Immature natural killer cell (primary cell): ENCODE data around the gene RAC2. TPM values are rescaled to one million over a fixed set of nuclear protein-coding genes. Genes with fewer than 3 reads are reported as not detected.

Experiments used
- DNase-seq, 3 donors: peaks; one replicate each; pipeline ENCODE4 v3.0.0; 2022; ENCODE audit warnings: mixed read lengths in 1 of 3
- H3K27ac Mint-ChIP-seq, 6 donors: one replicate each; pipeline ENCODE4 v1.8.0; 2020; ENCODE audit warnings: mixed read lengths in 6 of 6, mild to moderate bottlenecking in 5 of 6, inconsistent platforms in 4 of 6, moderate library complexity in 3 of 6
- H3K27me3 Mint-ChIP-seq, 3 donors: one replicate each; pipeline ENCODE4 v1.8.0; 2020 to 2021; ENCODE audit warnings: low read depth in 3 of 3, mild to moderate bottlenecking in 3 of 3, mixed read lengths in 3 of 3, moderate library complexity in 3 of 3, inconsistent platforms in 1 of 3
- H3K36me3 Mint-ChIP-seq, 3 donors: one replicate each; pipeline ENCODE4 v1.8.0; 2020; ENCODE audit warnings: mixed read lengths in 3 of 3, inconsistent platforms in 2 of 3, mild to moderate bottlenecking in 2 of 3
- H3K4me1 Mint-ChIP-seq, 2 donors: one replicate each; pipeline ENCODE4 v1.8.0; 2020; ENCODE audit warnings: inconsistent platforms in 2 of 2, mild to moderate bottlenecking in 2 of 2, mixed read lengths in 2 of 2, moderate library complexity in 1 of 2
- H3K4me3 Mint-ChIP-seq, 5 donors: one replicate each; pipeline ENCODE4 v1.8.0; 2020; ENCODE audit warnings: mild to moderate bottlenecking in 5 of 5, mixed read lengths in 5 of 5, inconsistent platforms in 3 of 5, moderate library complexity in 3 of 5
- H3K9me3 Mint-ChIP-seq, 6 donors: one replicate each; pipeline ENCODE4 v1.8.0; 2020; ENCODE audit warnings: mild to moderate bottlenecking in 6 of 6, mixed read lengths in 6 of 6, inconsistent platforms in 4 of 6, moderate library complexity in 3 of 6
- polyA plus RNA-seq, 3 donors: library from polyadenylated mRNA; unstranded; fragments of 300-500 nt; fragmentation: Illumina TruSeq; gene quantifications; one replicate each; pipeline ENCODE4 v1.2.3, GENCODE V29; 2021

RAC2 gene
- polyA plus RNA-seq, 3 donors from 2014 or later, result 962 to 1,843 (median 1,262) TPM

DNA sequence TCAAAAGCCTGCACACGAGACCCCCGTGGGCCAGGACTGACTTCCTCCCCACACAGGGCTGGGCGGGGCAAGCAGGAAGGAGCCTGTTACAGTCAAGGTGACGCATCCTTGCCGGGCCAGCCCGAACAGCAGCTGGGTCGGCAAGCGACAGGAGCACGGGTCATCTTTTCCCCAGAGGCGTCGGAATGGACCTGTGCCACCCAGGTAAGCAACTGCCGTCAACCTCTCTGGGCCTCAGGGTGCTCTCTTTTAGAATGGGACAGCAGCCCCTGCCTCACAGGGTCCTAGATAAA is 38.3 kb upstream of the RAC2 start, which contains the start of gene CYTH4:
Gene CYTH4, plus strand, starts transcription at position 124 of the 293 bp plus-strand sequence. Its CDS starts 62 bp downstream, at position 186.
- Mint-ChIP-seq H3K4me3 (peak within 1 kb of the TSS; percentile 96 to 99 (median 98)), H3K9me3 (no peaks in the 10 kb centered on the region), H3K27me3 (peaks cover 10 to 16% (median 15%) of the 10 kb centered on the region in 3 donors), H3K36me3 (peaks cover 4 to 16% (median 5%) of the 10 kb centered on the region in 3 donors), H3K27ac (peak within 1 kb of the TSS; percentile 93 to 100 (median 99)), H3K4me1 (peaks cover 94 to 97% of the 10 kb centered on the region in 2 donors)
- peak; percentile 66 to 71 (median 67) for DNase-seq

DNA sequence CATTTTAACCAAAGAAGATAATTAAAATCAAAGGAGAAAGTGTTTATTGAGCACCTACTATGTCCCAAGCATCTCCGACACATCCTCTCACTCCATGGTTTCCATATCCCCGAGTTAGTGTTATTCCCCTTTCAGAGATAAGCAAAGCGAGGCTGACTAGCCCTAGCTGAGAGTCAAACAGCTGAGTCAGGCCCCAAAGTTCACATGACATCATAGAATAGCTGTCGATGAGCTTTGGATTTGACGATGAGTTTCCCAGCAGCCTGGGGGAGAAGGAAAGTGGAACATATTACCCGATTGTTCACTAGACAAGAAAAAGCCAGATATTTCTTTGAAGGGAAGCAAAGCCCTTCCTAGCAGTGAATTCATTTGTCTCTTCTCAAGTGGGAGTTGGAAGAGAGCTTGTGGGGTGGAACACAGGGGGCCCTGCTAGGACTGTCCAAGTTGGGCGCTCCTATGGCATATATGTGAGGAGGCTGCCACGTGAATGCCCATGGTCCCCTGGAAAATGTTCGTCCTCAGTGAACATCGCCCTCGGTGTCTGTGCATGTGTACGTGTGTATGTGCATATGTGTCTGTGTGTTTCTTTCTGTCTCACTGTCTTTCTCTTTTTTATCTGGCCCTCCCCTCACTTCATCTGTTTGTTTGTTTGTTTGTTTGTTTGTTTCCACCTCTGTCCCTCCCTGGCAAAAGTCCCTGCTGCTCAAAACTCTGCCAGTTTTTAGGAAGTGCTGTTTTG is 37.7 kb upstream of the RAC2 start:
- H3K4me1 Mint-ChIP-seq, result peaks cover 91 to 92% of the 10 kb centered on the region in 2 donors

DNA sequence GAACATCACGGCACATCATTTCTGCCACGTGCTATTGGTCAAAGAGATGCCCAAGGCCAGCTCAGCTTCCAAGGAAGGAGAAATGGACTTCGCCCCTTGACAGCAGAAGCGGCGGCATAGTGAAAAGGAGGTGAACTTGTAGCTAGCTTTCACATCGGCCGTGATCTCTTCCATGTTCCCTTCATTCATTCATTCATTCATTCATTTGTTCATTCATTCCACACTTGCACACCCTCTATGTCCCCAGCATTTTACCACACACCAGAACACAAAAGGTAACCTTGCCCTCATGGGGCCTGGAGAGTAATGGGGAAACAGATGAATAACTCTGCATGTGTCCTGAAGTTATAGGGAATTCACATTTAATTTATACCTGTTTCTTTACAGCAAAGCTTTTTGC is 37.1 kb upstream of the RAC2 start:
- no peak for DNase-seq
- H3K4me3 Mint-ChIP-seq, result peak overlapping the region in 4 of 5 donors; percentile 34 to 99 (median 98)
- peaks cover 86 to 88% of the 10 kb centered on the region in 2 donors for H3K4me1 Mint-ChIP-seq
- no peaks in the 10 kb centered on the region for H3K9me3 Mint-ChIP-seq
- peaks cover 10 to 16% (median 15%) of the 10 kb centered on the region in 3 donors for H3K27me3 Mint-ChIP-seq
- peak overlapping the region; percentile 93 to 100 (median 99) for H3K27ac Mint-ChIP-seq
- H3K36me3 Mint-ChIP-seq, result peaks cover 4 to 5% (median 5%) of the 10 kb centered on the region in 3 donors

More for the DNA sequence above, 37.7 kb upstream of the RAC2 start:
- Mint-ChIP-seq H3K36me3 (peaks cover 4 to 11% (median 5%) of the 10 kb centered on the region in 3 donors), H3K9me3 (no peaks in the 10 kb centered on the region), H3K4me3 (peak overlapping the region; percentile 96 to 99 (median 98)), H3K27me3 (peaks cover 10 to 16% (median 15%) of the 10 kb centered on the region in 3 donors), H3K27ac (peak overlapping the region; percentile 93 to 100 (median 99))
- no peak for DNase-seq

DNA sequence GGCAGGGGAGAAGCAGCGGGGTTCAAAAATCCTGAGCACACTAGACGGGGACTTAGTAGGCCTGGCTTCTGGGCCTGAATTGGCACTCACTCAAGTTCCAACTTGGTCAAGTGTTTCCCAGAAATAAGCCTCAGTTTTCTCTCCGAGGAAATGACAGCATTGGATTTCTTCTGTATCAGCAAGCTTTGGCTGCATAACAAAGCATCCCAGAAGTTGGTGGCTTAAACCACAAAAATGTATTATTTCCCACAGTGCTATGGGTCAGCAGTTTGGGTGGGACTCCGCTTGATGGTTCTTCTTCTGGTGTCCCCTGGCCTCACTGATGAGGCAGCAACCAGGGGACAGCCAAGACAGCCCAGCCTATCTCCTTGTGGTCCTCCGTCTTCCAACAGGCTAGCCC is 36.6 kb upstream of the RAC2 start:
- Mint-ChIP-seq H3K4me1 (peaks cover 86 to 88% of the 10 kb centered on the region in 2 donors), H3K4me3 (peak overlapping the region in 3 of 5 donors; percentile 34 to 99 (median 98)), H3K27me3 (peaks cover 10 to 16% (median 15%) of the 10 kb centered on the region in 3 donors), H3K36me3 (peaks cover 4 to 5% (median 4%) of the 10 kb centered on the region in 3 donors), H3K27ac (peak overlapping the region; percentile 93 to 100 (median 99)), H3K9me3 (no peaks in the 10 kb centered on the region)
- no peak for DNase-seq

DNA sequence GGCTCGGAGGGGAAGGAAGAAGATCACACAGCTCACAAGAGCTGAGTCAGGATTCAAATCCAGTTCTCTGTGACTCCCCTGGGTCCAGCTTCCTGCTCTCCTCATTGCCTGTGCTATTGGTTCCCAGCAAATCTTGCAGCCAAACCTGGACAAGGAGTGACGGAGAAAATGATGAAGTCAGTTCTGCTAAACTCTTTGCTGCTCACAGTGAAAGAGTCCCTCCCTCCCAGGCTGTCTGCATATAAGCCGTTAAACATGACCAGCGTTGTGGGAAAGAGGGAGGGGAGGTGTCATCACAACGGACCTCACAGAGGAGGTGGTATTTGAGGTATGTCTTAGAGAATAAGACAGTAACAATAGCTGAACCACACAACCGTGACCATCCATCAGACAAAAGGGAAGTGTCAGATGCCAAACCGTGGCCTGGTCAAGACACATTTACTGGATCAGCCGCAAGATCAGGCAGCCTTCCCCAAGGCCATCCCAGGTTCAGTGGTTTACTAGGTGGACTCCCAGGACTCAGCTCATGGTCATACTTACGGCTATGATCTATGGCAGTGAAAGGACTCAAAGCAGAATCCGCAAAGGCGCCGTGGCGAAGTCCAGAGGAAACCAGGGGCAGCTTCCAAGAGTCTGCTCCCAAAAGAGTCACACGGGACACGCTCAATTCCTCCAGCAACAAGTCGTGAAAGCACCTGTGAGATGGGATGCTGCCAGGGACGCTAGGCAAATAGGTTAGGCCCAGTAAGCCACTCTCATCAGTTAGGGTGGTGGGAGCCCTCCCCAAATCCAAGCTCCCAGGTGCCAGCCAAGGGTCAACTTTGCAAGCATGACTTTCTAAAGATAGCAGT is 35.5 kb upstream of the RAC2 start:
- peak; percentile 82 to 83 (median 83) for DNase-seq
- Mint-ChIP-seq H3K4me3 (peak overlapping the region; percentile 79 to 99 (median 83)), H3K36me3 (peaks cover 4 to 5% (median 4%) of the 10 kb centered on the region in 3 donors), H3K9me3 (no peaks in the 10 kb centered on the region), H3K4me1 (peaks cover 85 to 88% of the 10 kb centered on the region in 2 donors), H3K27me3 (peaks cover 8 to 12% (median 12%) of the 10 kb centered on the region in 3 donors), H3K27ac (peak overlapping the region; percentile 93 to 100 (median 96))

DNA sequence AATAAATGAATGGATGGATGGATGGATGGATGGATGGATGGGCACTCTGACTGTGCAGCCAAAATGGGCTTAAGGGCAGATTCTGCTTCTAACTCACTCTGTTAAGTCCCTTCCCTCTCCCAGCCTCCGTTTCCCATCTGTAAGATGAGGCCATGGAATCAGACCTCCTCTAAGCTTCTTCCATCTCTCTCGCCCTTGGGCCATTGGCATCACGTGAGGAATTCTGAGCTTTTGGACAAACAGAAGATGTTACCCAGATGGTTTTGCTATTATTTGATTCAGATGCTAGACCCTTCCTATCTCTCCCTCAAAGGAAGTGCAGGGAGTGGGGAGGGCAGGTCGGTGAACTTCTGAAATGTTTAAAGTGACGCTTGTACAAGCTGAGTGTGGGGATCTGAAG is 34.2 kb upstream of the RAC2 start:
- Mint-ChIP-seq H3K9me3 (no peaks in the 10 kb centered on the region), H3K27me3 (peaks cover 8 to 10% (median 8%) of the 10 kb centered on the region in 3 donors), H3K36me3 (peaks cover 4 to 5% (median 4%) of the 10 kb centered on the region in 3 donors), H3K4me1 (peaks cover 88 to 89% of the 10 kb centered on the region in 2 donors), H3K27ac (peak overlapping the region; percentile 93 to 100 (median 96)), H3K4me3 (peak overlapping the region; percentile 79 to 99 (median 83))
- no peak for DNase-seq

DNA sequence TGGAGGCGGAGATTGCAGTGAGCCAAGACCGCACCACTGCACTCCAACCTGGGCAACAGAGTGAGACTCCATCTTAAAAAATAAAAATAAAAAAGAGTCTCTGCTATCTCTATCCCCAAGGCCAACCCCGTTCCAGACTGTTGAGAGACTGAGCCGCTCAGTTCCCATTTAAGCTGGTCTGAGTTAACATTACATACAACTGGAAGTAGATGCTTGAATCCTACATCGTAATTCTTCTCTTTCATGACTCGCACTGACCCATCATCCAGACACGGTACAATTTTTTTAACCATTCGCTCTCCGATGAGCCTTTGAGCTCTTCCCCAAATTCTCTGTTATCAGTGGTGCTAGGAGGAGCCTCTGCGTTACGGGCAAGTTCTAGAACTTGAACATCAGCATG is 33.3 kb upstream of the RAC2 start:
- H3K9me3 Mint-ChIP-seq, result no peaks in the 10 kb centered on the region
- DNase-seq, result no peak
- H3K36me3 Mint-ChIP-seq, result no peaks in the 10 kb centered on the region
- H3K27me3 Mint-ChIP-seq, result peaks cover 4 to 8% (median 5%) of the 10 kb centered on the region in 3 donors
- H3K27ac Mint-ChIP-seq, result peak overlapping the region in 4 of 6 donors; percentile 46 to 96 (median 78)
- H3K4me1 Mint-ChIP-seq, result peaks cover 83% of the 10 kb centered on the region in 2 donors
- H3K4me3 Mint-ChIP-seq, result peak overlapping the region in 1 of 5 donors; percentile 34

DNA sequence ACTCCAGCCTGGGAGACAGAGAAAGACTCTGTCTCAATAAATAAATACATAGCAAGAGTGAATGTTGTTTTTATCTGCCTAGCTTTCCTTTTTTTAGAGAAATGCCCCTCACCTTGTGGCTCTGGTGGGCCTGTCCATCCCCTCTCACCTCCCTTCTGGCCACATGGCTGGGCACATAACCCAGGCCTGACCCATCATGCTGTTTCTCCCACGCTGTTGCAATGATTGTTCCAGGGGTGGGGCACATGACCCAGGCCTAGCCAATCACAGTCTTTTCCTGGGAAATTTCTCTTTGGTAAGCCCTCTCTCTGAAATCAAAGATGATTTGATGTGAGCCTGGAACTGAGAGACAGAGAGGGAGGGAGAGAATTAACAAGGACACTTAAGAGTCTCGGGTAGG is 32.7 kb upstream of the RAC2 start:
- peaks cover 77% of the 10 kb centered on the region in 2 donors for H3K4me1 Mint-ChIP-seq
- peaks cover 4 to 8% (median 5%) of the 10 kb centered on the region in 3 donors for H3K27me3 Mint-ChIP-seq
- no peaks in the 10 kb centered on the region for H3K36me3 Mint-ChIP-seq
- peak overlapping the region in 1 of 5 donors; percentile 10 for H3K4me3 Mint-ChIP-seq
- no peak for DNase-seq
- H3K27ac Mint-ChIP-seq, result peak overlapping the region in 1 of 6 donors; percentile 59
- no peaks in the 10 kb centered on the region for H3K9me3 Mint-ChIP-seq

DNA sequence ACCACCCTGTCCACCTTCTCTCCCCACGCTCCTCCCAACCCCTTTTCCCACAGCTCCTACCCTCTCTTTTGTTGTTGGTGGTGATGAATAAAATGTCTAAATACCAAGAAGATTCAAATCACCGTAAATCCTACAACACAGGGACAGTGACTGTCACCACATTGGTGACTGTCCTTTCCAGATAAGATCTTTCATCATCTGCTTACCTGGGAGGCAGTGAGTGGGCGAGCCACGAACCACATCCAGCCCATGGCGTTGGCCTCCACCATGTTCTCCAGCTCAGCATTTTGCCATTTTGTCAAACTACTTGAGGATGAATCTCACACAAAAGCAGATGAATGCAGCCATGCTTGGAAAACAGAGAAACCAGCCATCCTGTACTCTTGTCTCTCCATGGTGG is 31.6 kb upstream of the RAC2 start:
- Mint-ChIP-seq H3K36me3 (no peaks in the 10 kb centered on the region), H3K9me3 (no peaks in the 10 kb centered on the region), H3K4me3 (peak overlapping the region in 1 of 5 donors; percentile 30), H3K27ac (peak overlapping the region in 2 of 6 donors; percentile 46 to 59), H3K4me1 (peaks cover 65% of the 10 kb centered on the region in 2 donors), H3K27me3 (peaks cover 4 to 8% (median 5%) of the 10 kb centered on the region in 3 donors)
- DNase-seq, result no peak

DNA sequence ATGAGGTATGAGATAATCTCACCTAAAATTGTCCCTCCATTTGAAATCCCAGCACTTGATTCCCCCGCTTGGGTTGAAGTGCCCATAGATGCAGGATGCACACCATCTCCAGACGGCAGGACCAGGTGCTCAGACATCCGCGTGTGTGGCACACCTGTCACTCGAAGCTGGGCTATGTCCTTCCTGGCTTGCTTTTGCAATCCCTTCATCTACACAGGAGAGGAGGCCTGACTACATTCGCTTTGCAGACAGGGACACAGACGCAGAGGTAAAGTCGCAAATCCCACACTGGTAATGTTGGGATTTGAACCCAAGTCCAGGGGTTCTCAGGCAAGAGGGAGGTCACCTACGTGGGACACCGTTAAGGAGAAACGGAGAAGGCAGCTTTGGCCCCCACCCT is 31.1 kb upstream of the RAC2 start:
- peak overlapping the region in 1 of 6 donors; percentile 45 for H3K27ac Mint-ChIP-seq
- H3K27me3 Mint-ChIP-seq, result peaks cover 4 to 8% (median 5%) of the 10 kb centered on the region in 3 donors
- DNase-seq, result no peak
- peaks cover 60 to 61% of the 10 kb centered on the region in 2 donors for H3K4me1 Mint-ChIP-seq
- no peaks in the 10 kb centered on the region for H3K9me3 Mint-ChIP-seq
- no peak overlapping the region for H3K4me3 Mint-ChIP-seq
- H3K36me3 Mint-ChIP-seq, result no peaks in the 10 kb centered on the region

DNA sequence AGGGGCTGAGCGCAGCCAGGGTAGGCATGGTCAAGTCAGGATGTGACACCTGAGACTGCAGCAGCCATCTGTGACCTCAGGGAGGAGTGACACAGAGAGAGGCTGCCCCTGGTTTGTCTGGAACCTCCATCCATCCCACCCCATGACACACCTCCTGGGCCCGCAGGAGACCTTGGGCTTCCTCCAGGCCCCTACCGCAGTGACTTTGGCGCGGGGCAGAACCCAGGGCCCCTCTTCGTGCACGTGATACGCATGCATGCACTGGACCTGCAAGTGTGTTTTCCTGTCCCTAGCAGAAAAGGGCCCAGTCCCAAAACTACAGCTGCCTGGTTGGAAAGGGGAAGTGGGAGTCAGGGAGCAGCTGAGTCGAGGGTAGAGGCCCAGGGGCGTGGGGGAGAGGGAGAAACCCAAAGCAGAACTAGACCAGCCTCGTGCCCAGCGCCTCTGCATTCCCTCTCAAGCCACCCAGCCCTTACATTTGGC is 30.4 kb upstream of the RAC2 start:
- H3K36me3 Mint-ChIP-seq, result no peaks in the 10 kb centered on the region
- peaks cover 56 to 61% of the 10 kb centered on the region in 2 donors for H3K4me1 Mint-ChIP-seq
- H3K4me3 Mint-ChIP-seq, result peak overlapping the region in 2 of 5 donors; percentile 23 to 38
- peak overlapping the region in 2 of 6 donors; percentile 20 to 76 for H3K27ac Mint-ChIP-seq
- peaks cover 3 to 4% (median 4%) of the 10 kb centered on the region in 3 donors for H3K27me3 Mint-ChIP-seq
- H3K9me3 Mint-ChIP-seq, result no peaks in the 10 kb centered on the region
- no peak for DNase-seq

DNA sequence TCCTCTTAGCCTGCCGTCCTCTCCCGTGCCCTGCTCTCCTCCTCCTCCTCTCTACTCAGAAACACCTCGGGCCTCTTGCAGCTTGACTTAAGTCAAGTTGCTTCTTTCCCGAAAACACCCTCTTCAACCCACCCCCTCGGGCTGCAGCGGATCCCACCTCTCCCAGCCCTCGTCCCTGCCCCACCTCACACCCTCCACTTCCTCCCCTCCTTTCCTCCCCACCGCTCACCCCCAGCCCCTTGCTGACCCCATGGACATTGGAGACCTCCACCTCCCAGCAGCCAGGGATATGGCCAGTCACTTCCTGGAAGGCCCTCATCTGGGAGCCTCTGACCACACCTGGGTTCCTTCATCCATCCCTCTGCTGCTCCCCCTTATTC is 29.8 kb upstream of the RAC2 start:
- Mint-ChIP-seq H3K9me3 (no peaks in the 10 kb centered on the region), H3K27ac (peak overlapping the region in 1 of 6 donors; percentile 69), H3K4me3 (peak overlapping the region in 1 of 5 donors; percentile 41), H3K36me3 (no peaks in the 10 kb centered on the region), H3K27me3 (peaks cover 1 to 4% (median 3%) of the 10 kb centered on the region in 3 donors), H3K4me1 (peaks cover 51 to 58% of the 10 kb centered on the region in 2 donors)
- no peak for DNase-seq

DNA sequence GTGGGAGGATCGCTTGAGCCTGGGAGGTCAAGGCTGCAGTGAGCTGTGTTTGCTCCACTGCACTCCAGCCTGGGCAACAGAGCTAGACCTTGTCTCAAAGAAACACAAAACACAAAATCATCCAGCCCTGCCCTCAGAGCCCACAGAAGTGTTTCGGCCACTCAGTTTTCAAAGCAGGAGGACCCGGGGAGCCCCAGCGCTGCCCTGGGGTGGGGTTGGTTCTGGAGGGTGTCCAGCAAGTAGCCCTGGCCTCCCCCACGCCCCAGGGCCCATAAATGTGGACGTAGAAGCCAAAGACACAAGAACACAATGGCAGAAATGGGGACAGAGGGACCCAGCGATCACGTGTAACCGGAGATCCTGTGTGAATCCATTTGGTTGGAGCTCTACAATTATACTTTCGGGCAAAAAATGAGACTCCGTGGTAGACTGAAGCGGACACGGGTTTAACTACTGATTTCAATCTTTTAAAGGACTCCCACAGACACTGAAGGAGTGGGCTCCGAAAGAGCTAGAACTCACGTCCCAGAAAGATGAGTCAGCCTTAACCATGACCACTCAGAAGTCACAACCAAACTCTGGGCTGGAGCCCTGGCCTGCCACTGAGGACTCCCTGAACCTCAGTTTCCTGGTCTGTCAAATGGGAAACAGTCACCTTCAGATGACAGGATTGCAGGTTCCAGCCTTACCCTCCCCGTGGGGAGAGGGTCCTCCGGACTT is 29.2 kb upstream of the RAC2 start:
- H3K4me3 Mint-ChIP-seq, result peak overlapping the region in 2 of 5 donors; percentile 47 to 52
- H3K36me3 Mint-ChIP-seq, result no peaks in the 10 kb centered on the region
- DNase-seq, result peak in 1 of 3 donors; percentile 36
- no peaks in the 10 kb centered on the region for H3K9me3 Mint-ChIP-seq
- H3K4me1 Mint-ChIP-seq, result peaks cover 50 to 53% of the 10 kb centered on the region in 2 donors
- peaks cover 0 to 3% (median 1%) of the 10 kb centered on the region in 3 donors for H3K27me3 Mint-ChIP-seq
- H3K27ac Mint-ChIP-seq, result peak overlapping the region in 4 of 6 donors; percentile 39 to 69 (median 59)
